HG03520 (cell line): ENCODE data around the gene TNPO1.
"Not testable (repeated sequence)": the region's sequence is repeated elsewhere in the genome, so short reads cannot be mapped to it uniquely, and the experiment has no call there.

Source experiments
- ATAC-seq: cut with Tn5 transposase; IDR thresholded peaks from one replicate; pipeline ENCODE4 v1.9.1; 2021; ENCODE audit warnings: mild to moderate bottlenecking, moderate library complexity; ENCODE audit not compliant: unreplicated experiment

TNPO1 gene

GRCh38 chr5:72816284-72817075 is at the start of gene TNPO1:
Gene TNPO1, plus strand, starts transcription at chr5:72816661. Its CDS starts 77 bp downstream, at chr5:72816738.
- ATAC-seq = peak; percentile 74

GRCh38 chr5:72767289-72768010 is 49.0 kb upstream of the TNPO1 start:
- no peak for ATAC-seq

GRCh38 chr5:72770266-72770665 is 46.2 kb upstream of the TNPO1 start:
- ATAC-seq = no peak

- ATAC-seq = no peak
Measured at GRCh38 chr5:72776684-72777083, 39.8 kb upstream of the TNPO1 start.

GRCh38 chr5:72779520-72779919 is 36.9 kb upstream of the TNPO1 start:
- ATAC-seq = no peak

GRCh38 chr5:72783354-72783753 is 33.1 kb upstream of the TNPO1 start:
- no peak for ATAC-seq

- no peak for ATAC-seq
Measured at GRCh38 chr5:72784129-72784528, 32.3 kb upstream of the TNPO1 start.

GRCh38 chr5:72785801-72786200 is 30.7 kb upstream of the TNPO1 start:
- no peak for ATAC-seq

GRCh38 chr5:72786676-72787075 is 29.8 kb upstream of the TNPO1 start:
- ATAC-seq = no peak

- no peak for ATAC-seq
Measured at GRCh38 chr5:72788866-72789505, 27.5 kb upstream of the TNPO1 start.

- no peak for ATAC-seq
Measured at GRCh38 chr5:72790186-72790585, 26.3 kb upstream of the TNPO1 start.

- ATAC-seq = not testable (repeated sequence)
Measured at GRCh38 chr5:72792662-72793061, 23.8 kb upstream of the TNPO1 start.

GRCh38 chr5:72796001-72796400 is 20.5 kb upstream of the TNPO1 start:
- ATAC-seq = no peak

GRCh38 chr5:72799721-72800120 is 16.7 kb upstream of the TNPO1 start:
- no peak for ATAC-seq

- ATAC-seq = not testable (repeated sequence)
Measured at GRCh38 chr5:72808637-72809036, 7.8 kb upstream of the TNPO1 start.

GRCh38 chr5:72811849-72812248 is 4.6 kb upstream of the TNPO1 start:
- ATAC-seq = no peak

- no peak for ATAC-seq
Measured at GRCh38 chr5:72812488-72812887, 4.0 kb upstream of the TNPO1 start.

GRCh38 chr5:72814104-72814503 is 2.4 kb upstream of the TNPO1 start:
- no peak for ATAC-seq

GRCh38 chr5:72814864-72815263 is 1.6 kb upstream of the TNPO1 start:
- no peak for ATAC-seq

GRCh38 chr5:72815580-72816283 is 729 bp upstream of the TNPO1 start:
- ATAC-seq = no peak

- ATAC-seq = peak; percentile 26
Measured at GRCh38 chr5:72817076-72817481, 618 bp downstream of the TNPO1 start.
